Lower leg skin (tissue), 3 donors: ENCODE results near the gene PFKFB4.

ENCODE experiments used
- CTCF ChIP-seq, 3 donors: fragments of 450-650 bp; IDR thresholded peaks; one replicate each; pipeline ENCODE4 v1.5.1; 2016; ENCODE audit warnings: antibody characterized with exemption in 3 of 3, mild to moderate bottlenecking in 3 of 3, moderate library complexity in 2 of 3
- POLR2A ChIP-seq, 2 donors: fragments of 450-650 bp; IDR thresholded peaks; one replicate each; pipeline ENCODE4 v1.6.1; 2016 to 2017; ENCODE audit warnings: antibody characterized with exemption in 2 of 2, mild to moderate bottlenecking in 1 of 2, moderate library complexity in 1 of 2

- no peak for TF ChIP-seq POLR2A (IDR thresholded peaks at IDR 0.05)
- no peak for TF ChIP-seq CTCF (IDR thresholded peaks at IDR 0.05)
Measured at GRCh38 chr3:48472673-48472922, 84.0 kb downstream of the PFKFB4 start.
